CD8-positive, alpha-beta memory T cell (primary cell): ENCODE data around the gene ZDHHC4. TPM values are rescaled to one million over a fixed set of nuclear protein-coding genes. Genes with fewer than 3 reads are reported as not detected.
"Not testable (repeated sequence)": the region's sequence is repeated elsewhere in the genome, so short reads cannot be mapped to it uniquely, and the experiment has no call there.

Experiments
- CTCF ChIA-PET: fragments of 350-600 bp; sonication (Branson Sonifier 250); formaldehyde crosslinking; loops from one replicate; lab custom pipeline; 2021; ENCODE audit warnings: antibody characterized with exemption; lab: Charles Lee
- POLR2A ChIA-PET: fragments of 350-600 bp; sonication (Branson Sonifier 250); formaldehyde crosslinking; loops from one replicate; lab custom pipeline; 2021; ENCODE audit warnings: antibody characterized with exemption; lab: Charles Lee
- DNase-seq, 5 donors: peaks; one replicate each; pipeline versions ENCODE4 v3.0.0 to v3.0.0-alpha.2; 2020 to 2022; ENCODE audit warnings: mixed read lengths in 1 of 5
- H3K27ac ChIP-seq: one replicate; pipeline ENCODE4 v1.7.0; 2013; ENCODE audit warnings: low read depth, mild to moderate bottlenecking, low read length, moderate library complexity
- H3K27me3 ChIP-seq: 2 replicates; pipeline ENCODE4 v1.7.0; 2013; ENCODE audit warnings: low read length, mild to moderate bottlenecking; ENCODE audit not compliant: insufficient read depth, poor library complexity, severe bottlenecking
- H3K36me3 ChIP-seq: 2 replicates; pipeline ENCODE4 v1.7.0; 2013; ENCODE audit warnings: mild to moderate bottlenecking, low read length, moderate library complexity; ENCODE audit not compliant: insufficient read depth
- H3K4me1 ChIP-seq: 2 replicates; pipeline ENCODE4 v1.7.0; 2013; ENCODE audit warnings: mild to moderate bottlenecking, low read length, moderate library complexity; ENCODE audit not compliant: insufficient read depth
- H3K4me3 ChIP-seq: 2 replicates; pipeline ENCODE4 v1.7.0; 2013; ENCODE audit warnings: mild to moderate bottlenecking, low read length
- H3K9me3 ChIP-seq: 2 replicates; pipeline ENCODE4 v1.7.0; 2013; ENCODE audit warnings: mild to moderate bottlenecking, low read length
- H3K27ac Mint-ChIP-seq, 8 donors: one replicate each; pipeline ENCODE4 v1.8.0; 2020 to 2021; ENCODE audit warnings: mixed read lengths in 8 of 8, mild to moderate bottlenecking in 6 of 8, inconsistent platforms in 3 of 8, moderate library complexity in 3 of 8
- H3K27me3 Mint-ChIP-seq, 2 donors: one replicate each; pipeline ENCODE4 v1.8.0; 2020 to 2021; ENCODE audit warnings: mixed read lengths in 2 of 2, mild to moderate bottlenecking in 1 of 2, moderate library complexity in 1 of 2
- H3K36me3 Mint-ChIP-seq, 3 donors: one replicate each; pipeline ENCODE4 v1.8.0; 2020 to 2021; ENCODE audit warnings: mixed read lengths in 3 of 3, inconsistent platforms in 1 of 3, mild to moderate bottlenecking in 1 of 3
- H3K4me1 Mint-ChIP-seq, 3 donors: one replicate each; pipeline ENCODE4 v1.8.0; 2020 to 2021; ENCODE audit warnings: mixed read lengths in 3 of 3, inconsistent platforms in 1 of 3, mild to moderate bottlenecking in 1 of 3
- H3K4me3 Mint-ChIP-seq, 7 donors: one replicate each; pipeline ENCODE4 v1.8.0; 2020 to 2021; ENCODE audit warnings: mixed read lengths in 7 of 7, mild to moderate bottlenecking in 6 of 7, moderate library complexity in 4 of 7, inconsistent platforms in 2 of 7
- H3K9me3 Mint-ChIP-seq, 5 donors: one replicate each; pipeline ENCODE4 v1.8.0; 2020 to 2022; ENCODE audit warnings: mixed read lengths in 5 of 5, mild to moderate bottlenecking in 3 of 5, moderate library complexity in 2 of 5, inconsistent platforms in 1 of 5
- polyA plus RNA-seq: library from polyadenylated mRNA; unstranded; fragments of 300-500 nt; fragmentation: Illumina TruSeq; gene quantifications from one replicate; pipeline ENCODE4 v1.2.3, GENCODE V29; 2021
- total RNA-seq, 2 experiments: library from RNA; stranded (reverse); gene quantifications; one replicate each; pipeline ENCODE4 v1.2.3, GENCODE V29; 2021

The ZDHHC4 gene
- total and polyA plus RNA-seq, 3 experiments from 2014 or later: 31.6 to 57.6 (median 34.9) TPM

- ChIA-PET CTCF (interaction anchor here (1.8 kb wide), 1 partner anchor 10 kb away, joined by 5 read pairs; the partner anchor contains the start of gene INTS15), POLR2A (no interaction called here)
Measured at GRCh38 chr7:6579446-6579845, 2.2 kb downstream of the ZDHHC4 start.

GRCh38 chr7:6585746-6586432, 8.6 kb downstream of the ZDHHC4 start:
- H3K4me1 Mint-ChIP-seq: peaks cover 11 to 27% (median 13%) of the 10 kb centered on the region in 3 donors
- H3K4me1 ChIP-seq, H3K9me3 Mint-ChIP-seq, H3K4me3 ChIP-seq, H3K27me3 Mint-ChIP-seq, H3K9me3 ChIP-seq, H3K27me3 ChIP-seq, CTCF ChIA-PET, DNase-seq, H3K27ac ChIP-seq, H3K4me3 Mint-ChIP-seq: not testable (repeated sequence)
- peak overlapping the region in 2 of 8 donors; percentile 9 to 23 for H3K27ac Mint-ChIP-seq
- POLR2A ChIA-PET: interaction anchor here (0.6 kb wide), 1 partner anchor 11 kb away, joined by 12 read pairs; no protein-coding TSS in a partner anchor
- peaks cover 18% of the 10 kb centered on the region for H3K36me3 ChIP-seq
- peaks cover 4 to 83% (median 23%) of the 10 kb centered on the region in 3 donors for H3K36me3 Mint-ChIP-seq

More at GRCh38 chr7:6579446-6579845, 2.2 kb downstream of the ZDHHC4 start:
- no peak for DNase-seq
- Mint-ChIP-seq H3K27me3 (no peaks in the 10 kb centered on the region), H3K9me3 (no peaks in the 10 kb centered on the region), H3K36me3 (peaks cover 3 to 52% (median 14%) of the 10 kb centered on the region in 3 donors), H3K4me1 (peaks cover 5 to 38% (median 6%) of the 10 kb centered on the region in 3 donors), H3K4me3 (peak overlapping the region in 5 of 7 donors; percentile 29 to 89 (median 82)), H3K27ac (peak overlapping the region in 7 of 8 donors; percentile 23 to 97 (median 91))
- Histone ChIP-seq H3K4me1 (peaks cover 10% of the 10 kb centered on the region), H3K27me3 (no peaks in the 10 kb centered on the region), H3K9me3 (no peaks in the 10 kb centered on the region), H3K4me3 (no peak overlapping the region), H3K36me3 (peaks cover 12% of the 10 kb centered on the region), H3K27ac (no peak overlapping the region)

DNA sequence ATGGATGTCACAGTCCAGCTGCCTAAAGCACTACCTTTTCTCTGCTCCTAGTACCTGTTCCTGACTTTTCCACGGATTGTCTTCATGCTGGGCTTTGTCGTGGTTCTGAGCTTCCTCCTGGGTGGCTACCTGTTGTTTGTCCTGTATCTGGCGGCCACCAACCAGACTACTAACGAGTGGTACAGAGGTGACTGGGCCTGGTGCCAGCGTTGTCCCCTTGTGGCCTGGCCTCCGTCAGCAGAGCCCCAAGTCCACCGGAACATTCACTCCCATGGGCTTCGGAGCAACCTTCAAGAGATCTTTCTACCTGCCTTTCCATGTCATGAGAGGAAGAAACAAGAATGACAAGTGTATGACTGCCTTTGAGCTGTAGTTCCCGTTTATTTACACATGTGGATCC, 11.3 kb downstream of the ZDHHC4 start:
- CTCF ChIA-PET: no interaction called here

DNA sequence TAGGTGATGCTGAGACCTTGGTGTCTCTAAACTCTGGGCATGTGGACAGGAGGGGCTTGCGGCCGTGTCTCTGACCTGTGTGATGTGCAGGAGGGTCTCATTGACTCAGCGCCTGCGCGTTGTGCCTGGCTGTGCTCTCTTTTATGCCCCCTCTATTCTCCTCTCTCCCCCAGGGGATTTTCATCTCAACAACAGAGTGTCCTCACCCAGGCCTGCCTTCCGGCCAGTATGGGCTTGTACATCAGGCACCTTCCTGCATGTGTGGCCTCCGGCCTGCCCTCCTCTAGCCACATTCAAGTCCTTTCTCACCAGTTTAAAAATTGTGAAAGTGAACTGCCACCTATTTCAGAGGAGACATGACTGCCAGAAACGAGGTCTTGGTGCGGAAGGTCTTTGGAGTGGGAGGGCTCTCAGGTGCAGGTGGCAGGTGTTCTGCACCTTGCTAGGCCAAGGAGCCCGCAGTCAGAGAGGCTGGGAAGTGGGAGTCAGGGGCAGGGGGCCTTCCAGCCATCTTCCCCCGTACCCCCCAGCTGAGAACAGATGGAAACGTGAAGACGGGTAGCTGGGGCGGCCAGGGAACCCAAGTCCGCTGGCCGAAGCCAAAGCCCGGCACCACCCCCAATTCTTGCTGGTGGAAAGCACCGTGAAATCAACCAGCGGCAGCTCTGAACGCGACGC, 12.0 kb downstream of the ZDHHC4 start:
- POLR2A ChIA-PET: interaction anchor here (0.6 to 2.5 kb wide), 6 partner anchors 12 to 241 kb away, joined by 4 to 13 read pairs (median 6); partner anchors contain the start of genes ZDHHC4 and ZNF316
- no peaks in the 10 kb centered on the region for H3K9me3 ChIP-seq
- no peak for DNase-seq
- H3K4me1 Mint-ChIP-seq: peaks cover 19 to 30% (median 26%) of the 10 kb centered on the region in 3 donors
- H3K27me3 ChIP-seq: no peaks in the 10 kb centered on the region
- H3K4me3 ChIP-seq: peak overlapping the region; percentile 37
- H3K9me3 Mint-ChIP-seq: no peaks in the 10 kb centered on the region
- no peak overlapping the region for H3K27ac ChIP-seq
- peak overlapping the region; percentile 62 to 92 (median 69) for H3K4me3 Mint-ChIP-seq
- peaks cover 15% of the 10 kb centered on the region for H3K36me3 ChIP-seq
- H3K27ac Mint-ChIP-seq: peak overlapping the region in 7 of 8 donors; percentile 26 to 98 (median 81)
- peaks cover 4 to 76% (median 18%) of the 10 kb centered on the region in 3 donors for H3K36me3 Mint-ChIP-seq
- CTCF ChIA-PET: interaction anchor here (1.0 to 2.7 kb wide), 4 partner anchors 9 to 268 kb away, joined by 3 to 21 read pairs (median 8); partner anchors contain the start of gene ZDHHC4
- peaks cover 19% of the 10 kb centered on the region for H3K4me1 ChIP-seq
- peaks cover 0 to 2% of the 10 kb centered on the region in 2 donors for H3K27me3 Mint-ChIP-seq

More for the DNA sequence above, 11.3 kb downstream of the ZDHHC4 start:
- H3K4me3 ChIP-seq: no peak overlapping the region
- Mint-ChIP-seq H3K4me1 (peaks cover 19 to 27% (median 26%) of the 10 kb centered on the region in 3 donors), H3K27me3 (peaks cover 0 to 2% of the 10 kb centered on the region in 2 donors), H3K27ac (peak overlapping the region in 5 of 8 donors; percentile 26 to 98 (median 83)), H3K9me3 (no peaks in the 10 kb centered on the region), H3K36me3 (peaks cover 4 to 78% (median 17%) of the 10 kb centered on the region in 3 donors), H3K4me3 (peak overlapping the region; percentile 23 to 73 (median 65))
- H3K4me1 ChIP-seq: peaks cover 19% of the 10 kb centered on the region
- peaks cover 16% of the 10 kb centered on the region for H3K36me3 ChIP-seq
- H3K27me3 ChIP-seq: no peaks in the 10 kb centered on the region
- no peak for DNase-seq
- no peaks in the 10 kb centered on the region for H3K9me3 ChIP-seq
- no peak overlapping the region for H3K27ac ChIP-seq
- POLR2A ChIA-PET: interaction anchor here (0.6 kb wide), 1 partner anchor 242 kb away, joined by 4 read pairs; no protein-coding TSS in a partner anchor

- H3K36me3 ChIP-seq: peaks cover 12% of the 10 kb centered on the region
Measured at GRCh38 chr7:6589829-6590644, 12.8 kb downstream of the ZDHHC4 start, which contains the start of gene INTS15. TSS of gene INTS15 (plus strand) at chr7:6590021. CDS start at chr7:6590284, 263 bp downstream.

GRCh38 chr7:6590645-6591110, 13.4 kb downstream of the ZDHHC4 start:
- Mint-ChIP-seq H3K36me3 (peaks cover 4 to 76% (median 13%) of the 10 kb centered on the region in 3 donors), H3K27me3 (peaks cover 0 to 2% of the 10 kb centered on the region in 2 donors), H3K4me3 (peak overlapping the region; percentile 84 to 97 (median 92)), H3K27ac (peak overlapping the region; percentile 87 to 98 (median 94)), H3K4me1 (peaks cover 19 to 33% (median 26%) of the 10 kb centered on the region in 3 donors), H3K9me3 (no peaks in the 10 kb centered on the region)
- H3K36me3 ChIP-seq: peaks cover 11% of the 10 kb centered on the region
- ChIA-PET CTCF (interaction anchor here (0.9 to 2.7 kb wide), 9 partner anchors 13 to 80 kb away, joined by 3 to 21 read pairs (median 4); partner anchors contain the start of gene ZDHHC4), POLR2A (interaction anchor here (0.6 to 2.5 kb wide), 5 partner anchors 10 to 811 kb away, joined by 3 to 13 read pairs (median 6); partner anchors contain the start of genes ZDHHC4 and ZNF316)
- H3K27ac ChIP-seq: peak overlapping the region; percentile 71
- no peaks in the 10 kb centered on the region for H3K27me3 ChIP-seq
- peak overlapping the region; percentile 63 for H3K4me3 ChIP-seq
- no peak for DNase-seq
- H3K4me1 ChIP-seq: peaks cover 19% of the 10 kb centered on the region
- no peaks in the 10 kb centered on the region for H3K9me3 ChIP-seq

More at GRCh38 chr7:6589829-6590644, 12.8 kb downstream of the ZDHHC4 start, which contains the start of gene INTS15:
- Mint-ChIP-seq H3K27me3 (peaks cover 0 to 2% of the 10 kb centered on the region in 2 donors), H3K36me3 (peaks cover 4 to 75% (median 13%) of the 10 kb centered on the region in 3 donors), H3K4me1 (peaks cover 19 to 32% (median 26%) of the 10 kb centered on the region in 3 donors), H3K9me3 (no peaks in the 10 kb centered on the region), H3K27ac (peak within 1 kb of the TSS; percentile 87 to 98 (median 94)), H3K4me3 (peak within 1 kb of the TSS; percentile 84 to 97 (median 92))
- Histone ChIP-seq H3K27me3 (no peaks in the 10 kb centered on the region), H3K9me3 (no peaks in the 10 kb centered on the region), H3K4me3 (peak within 1 kb of the TSS; percentile 63), H3K27ac (peak within 1 kb of the TSS; percentile 71), H3K4me1 (peaks cover 19% of the 10 kb centered on the region)
- DNase-seq: peak; percentile 77 to 91 (median 86)
- CTCF ChIA-PET: interaction anchor here (0.6 to 2.7 kb wide), 11 partner anchors 9 to 268 kb away, joined by 3 to 21 read pairs (median 4); partner anchors contain the start of gene ZDHHC4
- POLR2A ChIA-PET: interaction anchor here (0.6 to 2.5 kb wide), 6 partner anchors 13 to 811 kb away, joined by 3 to 13 read pairs (median 6); partner anchors contain the start of genes ZDHHC4 and ZNF316
